Mucosa of descending colon (tissue), 3 donors: Measurements from ENCODE around the gene ST3GAL3. TPM values are rescaled to one million over a fixed set of nuclear protein-coding genes. Genes with fewer than 3 reads are reported as not detected.

Source experiments
- ATAC-seq: fragments of 200-7000 bp; cut with Tn5 transposase; one replicate; pipeline ENCODE4 v1.9.1; 2020; ENCODE audit warnings: mild to moderate bottlenecking, moderate library complexity
- DNase-seq, 3 donors: peaks; one replicate each; pipeline ENCODE4 v3.0.0-alpha.2; 2020
- H3K36me3 ChIP-seq: fragments of 200-600 bp; one replicate; pipeline ENCODE4 v1.8.0; 2021; ENCODE audit warnings: low read depth, mild to moderate bottlenecking
- H3K4me1 ChIP-seq: fragments of 200-600 bp; one replicate; pipeline ENCODE4 v1.8.0; 2021; ENCODE audit warnings: low read depth, mild to moderate bottlenecking
- H3K4me3 ChIP-seq: fragments of 200-600 bp; one replicate; pipeline ENCODE4 v1.8.0; 2021; ENCODE audit warnings: mild to moderate bottlenecking
- H3K9me3 ChIP-seq: fragments of 200-600 bp; one replicate; pipeline ENCODE4 v1.8.0; 2021; ENCODE audit warnings: mild to moderate bottlenecking
- CTCF ChIP-seq: fragments of 200-600 bp; IDR thresholded peaks from one replicate; pipeline ENCODE4 v1.8.0; 2022; ENCODE audit warnings: antibody characterized with exemption, mild to moderate bottlenecking
- intact Hi-C, 2 donors: fragments of 100-400 bp; cut with DNase I in 1 of 2; cut with micrococcal nuclease in 1 of 2; formaldehyde crosslinking; loops; one replicate each; pipeline versions ENCODE4 v1.11.0 to v1.11.1; 2022; cut with DNase I, micrococcal nuclease
- total RNA-seq, 3 donors: library from RNA; stranded (reverse); fragmentation: NEBNext Ultra II Directional in 2 of 3; extraction: Animal tissue kit (Norgen Biotek cat#: 25700) in 2 of 3; gene quantifications; one replicate each; pipeline versions ENCODE4 v1.2.1 to v1.2.4, GENCODE V29; 2021 to 2023
- donor health status: DM: no; HTN: no; CAD: no; lungs with moderate emphysema.
- donor health status: DM: no; HTN: no; CAD: no.
- donor health status: DM: no; HTN: yes; CAD: no.

ST3GAL3 gene
- total RNA-seq, 3 donors from 2014 or later = 9.5 to 26.3 (median 18.2) TPM

- TF ChIP-seq CTCF = no peak
- no peaks in the 10 kb centered on the region for H3K4me1 ChIP-seq
- H3K4me3 ChIP-seq = no peak overlapping the region
- intact Hi-C loops = no loop called here
- ATAC-seq (no peak), DNase-seq (no peak)
- H3K36me3 ChIP-seq = no peaks in the 10 kb centered on the region
- no peaks in the 10 kb centered on the region for H3K9me3 ChIP-seq
Observed at GRCh38 chr1:43861337-43861736, 154.0 kb downstream of the ST3GAL3 start.

GRCh38 chr1:43861988-43862735 is 154.8 kb downstream of the ST3GAL3 start:
- ATAC-seq = no peak
- intact Hi-C loops = no loop called here

DNA sequence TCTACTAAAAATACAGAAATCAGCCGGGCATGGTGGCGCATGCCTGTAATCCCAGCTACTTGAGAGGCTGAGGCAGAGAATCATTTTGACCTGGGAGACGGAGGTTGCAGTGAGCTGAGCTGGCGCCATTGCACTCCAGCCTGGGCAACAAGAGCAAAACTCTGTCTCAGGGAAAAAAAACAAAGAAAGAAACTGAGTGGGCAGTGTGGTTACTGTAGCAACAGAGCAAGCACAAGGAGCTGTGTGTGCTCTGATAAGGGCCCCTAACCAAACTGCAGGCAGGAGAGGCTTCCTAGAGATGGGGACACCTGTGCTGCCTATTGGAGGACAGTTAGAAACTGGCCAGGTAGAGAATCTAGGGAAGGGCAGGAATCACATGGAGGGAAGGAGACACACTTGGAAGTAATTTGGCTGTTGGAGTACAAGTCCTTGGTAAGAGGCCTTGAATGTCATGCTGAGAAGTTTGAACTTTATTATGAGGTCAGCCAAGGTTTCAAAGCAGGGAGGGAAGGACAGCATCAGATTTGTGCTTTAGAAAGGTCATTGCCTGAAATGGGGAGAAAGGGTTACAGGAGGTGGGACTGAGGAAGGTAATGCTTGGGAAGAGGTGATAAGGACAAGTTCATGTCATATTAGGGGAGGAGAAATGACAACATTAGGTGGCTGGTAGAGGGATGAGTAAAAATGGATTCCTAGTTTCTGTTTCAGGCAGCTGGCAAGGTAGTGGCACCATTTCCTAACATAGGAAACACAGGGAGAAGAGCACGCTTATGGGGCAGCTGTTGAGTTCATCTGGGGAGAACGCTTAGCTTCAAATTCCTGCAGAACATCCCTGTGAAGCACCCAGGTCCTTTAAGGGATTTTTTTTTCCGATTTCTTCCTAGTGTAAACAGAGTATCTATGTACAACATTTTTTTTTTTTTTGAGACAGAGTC is 157.0 kb downstream of the ST3GAL3 start:
- Histone ChIP-seq H3K36me3 (no peaks in the 10 kb centered on the region), H3K4me1 (no peaks in the 10 kb centered on the region), H3K9me3 (no peaks in the 10 kb centered on the region), H3K4me3 (no peak overlapping the region)
- intact Hi-C loops = no loop called here
- TF ChIP-seq CTCF = no peak
- ATAC-seq (no peak), DNase-seq (no peak)

More at GRCh38 chr1:43861988-43862735, 154.8 kb downstream of the ST3GAL3 start:
- Histone ChIP-seq H3K36me3 (no peaks in the 10 kb centered on the region), H3K9me3 (no peaks in the 10 kb centered on the region), H3K4me3 (no peak overlapping the region), H3K4me1 (no peaks in the 10 kb centered on the region)
- TF ChIP-seq CTCF = no peak
- no peak for DNase-seq

- ATAC-seq = no peak
- Histone ChIP-seq H3K4me1 (no peaks in the 10 kb centered on the region), H3K36me3 (no peaks in the 10 kb centered on the region), H3K9me3 (no peaks in the 10 kb centered on the region), H3K4me3 (no peak overlapping the region)
- no peak for TF ChIP-seq CTCF
- no peak for DNase-seq
- intact Hi-C loops = no loop called here
Observed at GRCh38 chr1:43866201-43866600, 158.9 kb downstream of the ST3GAL3 start.

DNA sequence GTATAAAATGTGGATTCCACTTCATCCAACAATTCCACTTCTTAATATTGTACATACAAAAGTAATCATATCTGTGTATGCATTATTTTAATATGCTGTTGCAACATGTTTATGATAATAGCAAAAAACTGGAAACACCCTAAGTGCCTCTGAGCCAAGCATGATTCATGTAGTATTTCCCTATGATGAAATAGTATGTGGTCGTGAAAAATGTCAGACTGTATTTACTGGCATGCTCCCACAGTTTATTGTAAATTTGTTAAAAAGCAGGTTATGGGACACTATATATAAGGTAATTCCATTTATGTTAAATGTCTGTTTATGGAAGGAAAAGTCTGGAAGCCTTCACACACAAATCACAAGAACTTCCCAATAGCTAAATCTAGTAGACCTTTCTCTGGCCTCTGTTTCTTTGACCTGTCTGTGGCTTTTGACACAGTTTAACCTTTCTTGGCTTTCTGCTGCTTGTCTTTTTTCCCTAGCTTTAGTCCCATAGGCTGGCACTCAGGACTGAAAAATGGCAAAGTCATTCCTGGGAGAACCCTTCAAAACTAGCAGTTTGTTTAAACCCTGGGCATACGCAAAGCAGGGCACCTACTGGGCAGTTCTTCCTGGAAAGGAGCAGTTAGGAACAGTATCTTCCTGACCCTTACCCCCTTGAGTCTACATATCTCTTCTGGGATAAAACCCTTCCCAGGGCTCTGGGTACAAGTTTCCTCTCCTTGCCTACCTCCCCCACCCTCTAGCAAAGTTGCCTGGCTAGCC is 160.8 kb downstream of the ST3GAL3 start:
- ATAC-seq = peak; percentile 68
- Histone ChIP-seq H3K4me1 (no peaks in the 10 kb centered on the region), H3K36me3 (no peaks in the 10 kb centered on the region), H3K4me3 (no peak overlapping the region), H3K9me3 (no peaks in the 10 kb centered on the region)
- DNase-seq = no peak
- intact Hi-C loops = no loop called here
- TF ChIP-seq CTCF = no peak
